Measurements from ENCODE around the gene KMT5C.

DNA sequence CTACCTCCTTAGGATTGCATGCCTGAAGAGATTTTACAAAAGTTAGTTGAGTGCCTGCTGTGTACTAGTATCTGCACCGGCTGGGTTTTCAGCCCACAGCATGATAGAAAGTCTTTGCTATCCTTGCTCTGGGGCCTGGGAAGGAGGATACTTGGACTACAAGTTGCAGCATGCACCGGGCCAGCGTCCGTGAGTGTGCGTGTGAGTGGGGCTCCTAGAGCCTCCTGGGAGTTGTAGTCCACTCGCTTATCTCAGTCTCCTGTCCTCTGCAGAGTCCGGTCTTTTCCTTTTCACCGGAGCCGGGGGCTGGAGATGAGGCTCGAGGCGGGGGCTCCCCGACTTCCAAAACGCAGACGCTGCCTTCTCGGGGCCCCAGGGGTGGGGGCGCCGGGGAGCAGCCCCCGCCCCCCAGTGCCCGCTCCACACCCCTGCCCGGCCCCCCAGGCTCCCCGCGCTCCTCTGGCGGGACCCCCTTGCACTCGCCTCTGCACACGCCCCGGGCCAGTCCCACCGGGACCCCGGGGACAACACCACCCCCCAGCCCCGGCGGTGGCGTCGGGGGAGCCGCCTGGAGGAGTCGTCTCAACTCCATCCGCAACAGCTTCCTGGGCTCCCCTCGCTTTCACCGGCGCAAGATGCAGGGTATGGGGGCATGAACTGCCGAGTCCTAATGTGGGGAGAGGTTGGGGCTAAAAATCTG lies 35.2 kb upstream of the KMT5C start:
- no peak for TF ChIP-seq CTCF (conservative IDR thresholded peaks at IDR 0.05; ENCODE audit: low read length)
- TF ChIP-seq EZH2phosphoT487 (IDR thresholded peaks at IDR 0.05; ENCODE audit: borderline replicate concordance, low read depth, low read length), result no peak

Data from OCI-LY7 (cell line).